Esophagus muscularis mucosa (tissue), 4 donors: ENCODE data around the gene FRMD5. TPM values are rescaled to one million over a fixed set of nuclear protein-coding genes. Genes with fewer than 3 reads are reported as not detected.

ENCODE experiments used
- DNase-seq: peaks from one replicate; pipeline ENCODE4 v3.0.0-alpha.2; 2017; ENCODE audit errors: extremely low spot score
- H3K27ac ChIP-seq, 4 donors: fragments of 200-600 bp; sonication (generic); replicated peaks in 1 of 4; 1 replicate in 3 of 4; 2 replicates in 1 of 4; pipeline ENCODE4 v1.5.1; 2016 to 2019; ENCODE audit warnings: mild to moderate bottlenecking in 1 of 4
- H3K27me3 ChIP-seq, 4 donors: fragments of 200-600 bp; sonication (generic); one replicate each; pipeline versions ENCODE4 v1.5.1 to v1.6.0; 2016 to 2019
- H3K36me3 ChIP-seq, 4 donors: fragments of 200-600 bp; sonication (generic); one replicate each; pipeline ENCODE4 v1.5.1; 2016 to 2019
- H3K4me1 ChIP-seq, 4 donors: fragments of 200-600 bp; sonication (generic); one replicate each; pipeline ENCODE4 v1.5.1; 2016 to 2019
- H3K4me3 ChIP-seq, 4 donors: fragments of 200-600 bp; sonication (generic); 1 replicate in 2 of 4; 2 replicates in 2 of 4; pipeline ENCODE4 v1.5.1; 2016 to 2019; ENCODE audit warnings: mild to moderate bottlenecking in 4 of 4, moderate library complexity in 1 of 4
- H3K9me3 ChIP-seq, 4 donors: fragments of 200-600 bp; sonication (generic); 1 replicate in 3 of 4; 2 replicates in 1 of 4; pipeline ENCODE4 v1.5.1; 2016 to 2019
- EP300 ChIP-seq: sonication (generic); formaldehyde crosslinking; IDR thresholded peaks from one replicate; pipeline ENCODE4 v1.6.1; 2017; ENCODE audit warnings: antibody characterized with exemption
- POLR2A ChIP-seq: fragments of 450-650 bp; IDR thresholded peaks from one replicate; pipeline ENCODE4 v1.6.1; 2017; ENCODE audit warnings: antibody characterized with exemption, moderate library complexity, mild to moderate bottlenecking, low read depth
- POLR2AphosphoS5 ChIP-seq, 2 donors: sonication (generic); formaldehyde crosslinking; IDR thresholded peaks; one replicate each; pipeline ENCODE4 v1.6.1; 2017; ENCODE audit warnings: antibody characterized with exemption in 2 of 2
- WGBS: methylation state at CpG from one replicate; pipeline ENCODE4 v1.1.5; 2018; 5-methylcytosine and 5-hydroxymethylcytosine counted together
- intact Hi-C: fragments of 100-400 bp; cut with DNase I; formaldehyde crosslinking; loops from one replicate; pipeline ENCODE4 v1.15.1; 2023
- total RNA-seq, 4 donors: library from RNA; depleted of rRNA; stranded (reverse); fragments of >200 nt; gene quantifications; one replicate each; pipeline versions ENCODE4 v1.1.0 to v1.2.1, GENCODE V29; 2016
- TF ChIP-seq, protein P1 (sequence below), 3 experiments: fragments of 200-600 bp in 2 of 3; fragments of 450-650 bp in 1 of 3; sonication (generic) in 2 of 3; IDR thresholded peaks; one replicate each; pipeline ENCODE4 v1.5.1; 2017 to 2019; ENCODE audit warnings: antibody characterized with exemption in 3 of 3, mild to moderate bottlenecking in 2 of 3, moderate library complexity in 1 of 3

The FRMD5 gene
- total RNA-seq, 4 donors from 2014 or later = 0.42 to 1.4 (median 0.67) TPM

DNA sequence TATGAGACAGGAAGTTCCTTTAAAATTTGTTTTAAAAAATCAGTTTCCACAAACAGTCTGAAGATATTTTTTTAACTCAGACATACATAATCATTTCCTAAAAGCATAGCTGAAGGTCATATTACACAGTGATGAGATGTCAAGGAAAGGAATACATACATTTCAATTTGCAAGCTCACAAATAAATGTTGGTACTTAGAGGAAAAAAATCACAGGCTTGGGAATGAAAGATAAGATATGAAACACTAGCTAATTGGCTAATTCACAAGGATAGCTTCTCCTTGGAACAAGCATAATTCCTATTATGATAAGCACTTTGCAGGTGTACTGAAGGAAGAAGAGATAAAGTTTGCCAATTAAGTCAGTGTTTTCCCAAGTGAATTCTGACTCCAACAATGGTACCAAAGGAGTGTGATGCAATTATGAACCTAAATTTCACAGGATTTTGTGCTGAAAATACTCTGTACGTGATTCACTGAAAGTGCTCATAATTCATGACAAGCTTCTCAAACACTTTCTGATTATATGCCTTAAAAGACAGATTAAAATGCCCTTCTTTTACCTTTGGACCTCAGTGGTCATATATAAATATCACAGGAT is 112.4 kb downstream of the FRMD5 start:
- WGBS = 88% methylated on average over 1 of the region's 1 CpG
- Histone ChIP-seq H3K27me3 (no peaks in the 10 kb centered on the region), H3K4me1 (no peaks in the 10 kb centered on the region), H3K36me3 (no peaks in the 10 kb centered on the region), H3K27ac (no peak overlapping the region), H3K9me3 (no peaks in the 10 kb centered on the region), H3K4me3 (no peak overlapping the region)
- TF ChIP-seq POLR2AphosphoS5 (IDR thresholded peaks at IDR 0.05) (no peak), POLR2A (no peak), EP300 (no peak)
- TF ChIP-seq, protein P1, sequence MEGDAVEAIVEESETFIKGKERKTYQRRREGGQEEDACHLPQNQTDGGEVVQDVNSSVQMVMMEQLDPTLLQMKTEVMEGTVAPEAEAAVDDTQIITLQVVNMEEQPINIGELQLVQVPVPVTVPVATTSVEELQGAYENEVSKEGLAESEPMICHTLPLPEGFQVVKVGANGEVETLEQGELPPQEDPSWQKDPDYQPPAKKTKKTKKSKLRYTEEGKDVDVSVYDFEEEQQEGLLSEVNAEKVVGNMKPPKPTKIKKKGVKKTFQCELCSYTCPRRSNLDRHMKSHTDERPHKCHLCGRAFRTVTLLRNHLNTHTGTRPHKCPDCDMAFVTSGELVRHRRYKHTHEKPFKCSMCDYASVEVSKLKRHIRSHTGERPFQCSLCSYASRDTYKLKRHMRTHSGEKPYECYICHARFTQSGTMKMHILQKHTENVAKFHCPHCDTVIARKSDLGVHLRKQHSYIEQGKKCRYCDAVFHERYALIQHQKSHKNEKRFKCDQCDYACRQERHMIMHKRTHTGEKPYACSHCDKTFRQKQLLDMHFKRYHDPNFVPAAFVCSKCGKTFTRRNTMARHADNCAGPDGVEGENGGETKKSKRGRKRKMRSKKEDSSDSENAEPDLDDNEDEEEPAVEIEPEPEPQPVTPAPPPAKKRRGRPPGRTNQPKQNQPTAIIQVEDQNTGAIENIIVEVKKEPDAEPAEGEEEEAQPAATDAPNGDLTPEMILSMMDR (IDR thresholded peaks at IDR 0.05) = no peak
- intact Hi-C loops = no loop called here
- no peak for DNase-seq

DNA sequence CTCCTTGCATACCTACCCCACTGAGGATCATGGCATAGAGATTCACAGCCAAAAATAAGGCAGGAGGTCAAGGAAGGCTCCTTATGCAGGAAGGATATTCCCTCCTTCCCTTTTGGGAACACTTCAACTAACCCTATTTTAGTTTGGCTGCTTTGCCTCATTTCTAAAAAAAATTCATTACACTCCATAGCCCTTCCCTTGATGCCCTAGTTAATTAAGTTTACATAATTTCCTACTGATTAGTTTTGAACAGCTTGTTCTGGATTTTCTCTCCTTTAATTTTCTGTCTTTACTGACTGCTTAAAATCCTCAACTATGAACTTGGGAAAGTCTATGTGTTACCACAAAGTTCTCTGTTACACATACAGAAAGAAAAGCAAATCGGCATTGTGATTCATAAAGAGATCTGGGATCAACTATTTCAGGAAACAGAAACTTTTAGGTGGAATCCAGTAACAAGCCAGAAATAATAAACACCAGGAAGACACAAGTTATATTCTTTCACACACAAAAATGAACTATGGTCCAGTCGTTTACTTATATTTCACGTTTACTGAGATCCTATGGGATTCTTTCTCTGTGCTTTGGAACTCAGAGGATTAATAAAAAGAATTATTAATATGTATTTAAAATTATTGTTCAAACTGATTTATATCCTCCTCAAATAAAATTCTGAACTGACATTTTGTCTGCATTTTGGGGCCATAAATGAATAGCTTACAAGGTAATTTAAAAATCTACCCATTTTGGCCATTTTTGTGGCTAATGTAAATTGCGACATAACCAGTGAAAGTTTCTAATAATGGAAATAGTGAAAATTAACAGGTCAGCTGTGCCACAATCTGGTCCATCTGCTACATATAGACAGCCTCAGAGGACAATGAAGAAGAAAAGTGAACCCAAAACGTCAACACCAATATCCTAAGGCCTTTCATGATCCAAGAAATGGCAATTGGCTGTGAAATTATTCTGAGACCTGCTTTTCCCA is 113.8 kb downstream of the FRMD5 start:
- no peak for TF ChIP-seq EP300
- TF ChIP-seq, protein P1 (IDR thresholded peaks at IDR 0.05) = no peak
- no peak for TF ChIP-seq POLR2A
- TF ChIP-seq POLR2AphosphoS5 (IDR thresholded peaks at IDR 0.05) = no peak
- no peaks in the 10 kb centered on the region for H3K36me3 ChIP-seq
- H3K27ac ChIP-seq = no peak overlapping the region
- intact Hi-C loops = no loop called here
- H3K4me1 ChIP-seq = no peaks in the 10 kb centered on the region
- H3K4me3 ChIP-seq = no peak overlapping the region
- H3K9me3 ChIP-seq = no peaks in the 10 kb centered on the region
- DNase-seq = no peak
- H3K27me3 ChIP-seq = no peaks in the 10 kb centered on the region
- 58% methylated on average over 5 of the region's 5 CpGs for whole genome bisulfite sequencing

DNA sequence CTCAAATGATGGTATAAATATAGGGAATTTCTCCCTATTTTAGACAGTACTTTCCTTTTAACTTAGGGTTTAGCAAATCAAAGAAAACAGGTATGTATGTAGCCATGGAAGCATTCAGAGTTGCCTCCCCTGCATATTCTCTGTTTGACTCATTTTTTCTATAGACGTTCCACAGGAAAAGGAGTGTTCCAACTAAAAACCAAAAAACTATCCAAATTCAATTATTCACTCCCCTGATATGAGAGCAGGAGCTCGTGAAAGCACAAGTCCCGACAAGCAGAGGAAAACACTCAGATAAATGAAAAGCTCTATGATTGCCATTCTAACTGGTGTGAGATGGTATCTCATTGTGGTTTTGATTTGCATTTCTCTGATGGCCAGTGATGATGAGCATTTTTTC is 119.5 kb downstream of the FRMD5 start:
- Histone ChIP-seq H3K36me3 (no peaks in the 10 kb centered on the region), H3K9me3 (no peaks in the 10 kb centered on the region), H3K27me3 (no peaks in the 10 kb centered on the region), H3K4me1 (no peaks in the 10 kb centered on the region), H3K4me3 (no peak overlapping the region), H3K27ac (no peak overlapping the region)
- no peak for DNase-seq
- intact Hi-C loops = no loop called here
- 45% methylated on average over 3 of the region's 3 CpGs for WGBS
- TF ChIP-seq EP300 (no peak), POLR2AphosphoS5 (IDR thresholded peaks at IDR 0.05) (no peak), POLR2A (no peak)
- TF ChIP-seq, protein P1 (IDR thresholded peaks at IDR 0.05) = no peak

DNA sequence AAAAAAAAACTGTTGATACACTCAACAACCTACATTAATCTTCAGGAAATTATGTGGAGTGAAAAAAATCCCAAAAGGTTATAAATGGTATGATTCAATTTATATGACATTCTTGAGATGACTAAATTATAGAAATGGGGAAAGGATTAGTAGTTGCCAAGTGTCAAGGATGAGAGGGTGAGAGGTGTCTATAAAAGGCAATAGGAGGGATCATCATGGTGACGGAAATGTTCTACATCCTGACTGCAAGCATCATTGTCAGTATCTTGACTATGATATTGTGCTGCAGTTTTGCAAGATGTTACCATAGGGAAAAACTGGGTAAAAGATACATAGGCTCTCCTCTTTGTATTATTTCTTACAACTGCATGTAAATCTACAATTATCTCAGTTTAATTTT is 125.6 kb downstream of the FRMD5 start:
- no peaks in the 10 kb centered on the region for H3K4me1 ChIP-seq
- no peaks in the 10 kb centered on the region for H3K9me3 ChIP-seq
- no peak for DNase-seq
- H3K4me3 ChIP-seq = no peak overlapping the region
- intact Hi-C loops = loop anchor here (5.0 kb wide), 1 partner anchor 167 kb away; no protein-coding TSS in a partner anchor
- H3K36me3 ChIP-seq = no peaks in the 10 kb centered on the region
- 92% methylated on average over 1 of the region's 1 CpG for WGBS
- no peaks in the 10 kb centered on the region for H3K27me3 ChIP-seq
- TF ChIP-seq, protein P1 (IDR thresholded peaks at IDR 0.05) = no peak
- TF ChIP-seq EP300 (no peak), POLR2AphosphoS5 (IDR thresholded peaks at IDR 0.05) (no peak), POLR2A (no peak)
- no peak overlapping the region for H3K27ac ChIP-seq
